Neuronal stem cell (in vitro differentiated cells): ENCODE measurements around the gene XRCC6.
A peak's percentile ranks its signal among the peaks of the same experiment; 100 is the strongest.

Source experiments
- DNase-seq: peaks from one replicate; pipeline ENCODE4 v3.0.0-alpha.2; 2013; ENCODE audit warnings: low spot score
- H2AFZ ChIP-seq: one replicate; pipeline ENCODE4 v1.6.1; 2013; ENCODE audit warnings: mild to moderate bottlenecking, low read length, inconsistent platforms
- H2AK5ac ChIP-seq: 2 replicates; pipeline ENCODE4 v1.6.1; 2013; ENCODE audit warnings: low read depth, mild to moderate bottlenecking, inconsistent platforms, low read length, moderate library complexity, mixed read lengths
- H2BK120ac ChIP-seq: 2 replicates; pipeline ENCODE4 v1.6.1; 2013; ENCODE audit warnings: low read depth, mild to moderate bottlenecking, inconsistent platforms, low read length, moderate library complexity, mixed read lengths
- H2BK12ac ChIP-seq: one replicate; pipeline ENCODE4 v1.6.1; 2013; ENCODE audit warnings: low read length, inconsistent platforms
- H2BK15ac ChIP-seq: 2 replicates; pipeline ENCODE4 v1.6.1; 2013; ENCODE audit warnings: mild to moderate bottlenecking, low read length, inconsistent platforms, mixed read lengths
- H2BK5ac ChIP-seq: one replicate; pipeline ENCODE4 v1.6.1; 2013; ENCODE audit warnings: inconsistent platforms, mild to moderate bottlenecking, low read length, moderate library complexity
- H3K14ac ChIP-seq: one replicate; pipeline ENCODE4 v1.6.1; 2013; ENCODE audit warnings: low read length, inconsistent platforms
- H3K18ac ChIP-seq: 2 replicates; pipeline ENCODE4 v1.6.1; 2013; ENCODE audit warnings: low read length, inconsistent platforms
- H3K23ac ChIP-seq: 2 replicates; pipeline ENCODE4 v1.6.1; 2013; ENCODE audit warnings: low read depth, mild to moderate bottlenecking, mixed read lengths, low read length, inconsistent platforms; ENCODE audit not compliant: poor library complexity
- H3K27ac ChIP-seq: replicated peaks from 3 replicates; pipeline ENCODE4 v1.5.1; 2013; ENCODE audit warnings: low read length, inconsistent platforms
- H3K27me3 ChIP-seq, 3 experiments: 2 replicates each; pipeline ENCODE4 v1.6.1; 2013; ENCODE audit warnings: low read length in 3 of 3, mild to moderate bottlenecking in 2 of 3, inconsistent platforms in 1 of 3, low read depth in 1 of 3, mixed read lengths in 1 of 3, moderate library complexity in 1 of 3; ENCODE audit not compliant: control insufficient read depth in 3 of 3, insufficient read depth in 3 of 3
- H3K36me3 ChIP-seq, 2 donors: replicated peaks in 1 of 2; 2 replicates each; pipeline ENCODE4 v1.6.1; 2013; ENCODE audit warnings: low read length in 2 of 2; ENCODE audit not compliant: control insufficient read depth in 2 of 2, insufficient read depth in 2 of 2
- H3K4ac ChIP-seq: 2 replicates; pipeline ENCODE4 v1.6.1; 2013; ENCODE audit warnings: inconsistent platforms, mild to moderate bottlenecking, low read length, moderate library complexity
- H3K4me1 ChIP-seq, 2 donors: 1 replicate in 1 of 2; 2 replicates in 1 of 2; pipeline ENCODE4 v1.6.1; 2013; ENCODE audit warnings: low read length in 2 of 2, low read depth in 1 of 2; ENCODE audit not compliant: control insufficient read depth in 2 of 2, insufficient read depth in 1 of 2
- H3K4me2 ChIP-seq: one replicate; pipeline ENCODE4 v1.6.1; 2013; ENCODE audit warnings: mild to moderate bottlenecking, low read length, inconsistent platforms; ENCODE audit not compliant: insufficient read depth, poor library complexity, severe bottlenecking
- H3K4me3 ChIP-seq, 2 donors: 2 replicates each; pipeline ENCODE4 v1.5.1; 2013; ENCODE audit warnings: low read length in 2 of 2, mild to moderate bottlenecking in 2 of 2, inconsistent platforms in 1 of 2, moderate library complexity in 1 of 2
- H3K79me1 ChIP-seq: one replicate; pipeline ENCODE4 v1.6.1; 2013; ENCODE audit warnings: low read depth, mild to moderate bottlenecking, inconsistent platforms, low read length, moderate library complexity
- H3K9ac ChIP-seq: one replicate; pipeline ENCODE4 v1.6.1; 2013; ENCODE audit warnings: mild to moderate bottlenecking, low read depth, low read length, inconsistent platforms; ENCODE audit not compliant: poor library complexity
- H3K9me3 ChIP-seq, 2 donors: replicated peaks in 1 of 2; 2 replicates each; pipeline versions ENCODE3 to v1.6.1; 2013; ENCODE audit warnings: low read length in 2 of 2, mild to moderate bottlenecking in 2 of 2, inconsistent platforms in 1 of 2, low read depth in 1 of 2, mixed read lengths in 1 of 2, moderate library complexity in 1 of 2; ENCODE audit not compliant: control insufficient read depth in 2 of 2, insufficient read depth in 1 of 2
- H4K8ac ChIP-seq: one replicate; pipeline ENCODE4 v1.6.1; 2013; ENCODE audit warnings: low read depth, mild to moderate bottlenecking, inconsistent platforms, low read length, moderate library complexity
- H4K91ac ChIP-seq: one replicate; pipeline ENCODE4 v1.6.1; 2013; ENCODE audit warnings: low read length, low read depth, mild to moderate bottlenecking, inconsistent platforms; ENCODE audit not compliant: poor library complexity
- WGBS, 2 donors: extraction: QIAGEN DNeasy Blood & Tissue Kit; methylation state at CpG; one replicate each; pipeline ENCODE4 v1.1.7; 2013; ENCODE audit warnings: missing lambda C conversion rate in 2 of 2, mixed read lengths in 1 of 2; ENCODE audit not compliant: insufficient read length in 2 of 2, insufficient replicate concordance in 1 of 2; ENCODE audit errors: extremely low coverage in 2 of 2; 5-methylcytosine and 5-hydroxymethylcytosine counted together

The XRCC6 gene

DNA sequence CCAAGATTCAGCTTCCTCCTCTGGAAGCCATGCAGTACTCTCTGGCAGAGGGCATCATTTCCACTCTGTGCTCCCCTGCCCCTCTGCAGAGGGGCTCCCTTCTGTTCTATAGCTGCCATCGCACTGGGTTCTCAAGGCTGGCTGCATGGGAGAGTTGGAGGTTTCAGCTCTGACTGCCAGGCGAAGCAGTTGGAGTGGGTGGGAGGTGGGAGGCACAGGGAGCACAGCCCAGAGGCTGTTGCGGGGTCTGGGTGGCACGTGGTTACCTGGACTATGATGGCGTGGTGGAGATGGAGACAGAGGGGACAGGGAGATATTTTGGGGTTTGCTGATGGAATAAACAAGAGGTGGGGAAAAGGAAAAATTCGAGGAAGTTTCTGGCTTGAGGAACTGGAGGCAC is 36.2 kb upstream of the XRCC6 start:
- no peak overlapping the region for H3K23ac ChIP-seq
- H2BK15ac ChIP-seq = no peak overlapping the region
- H3K4me3 ChIP-seq = peak overlapping the region in 1 of 2 donors; percentile 32
- no peaks in the 10 kb centered on the region for H3K79me1 ChIP-seq
- H3K9me3 ChIP-seq = no peaks in the 10 kb centered on the region
- H3K4ac ChIP-seq = no peak overlapping the region
- whole genome bisulfite sequencing, 2 donors = no CpG with 5 or more reads among the region's 6 CpGs
- no peak overlapping the region for H2BK12ac ChIP-seq
- H3K4me2 ChIP-seq = no peak overlapping the region
- no peak overlapping the region for H3K14ac ChIP-seq
- H3K4me1 ChIP-seq = peaks cover 6% of the 10 kb centered on the region in 2 donors
- peaks cover 2 to 18% of the 10 kb centered on the region in 2 donors for H3K36me3 ChIP-seq
- no peak overlapping the region for H4K91ac ChIP-seq
- no peak overlapping the region for H2AK5ac ChIP-seq
- H3K27me3 ChIP-seq = no peaks in the 10 kb centered on the region
- H2AFZ ChIP-seq = no peak overlapping the region
- H2BK120ac ChIP-seq = no peak overlapping the region
- no peak overlapping the region for H2BK5ac ChIP-seq
- H3K18ac ChIP-seq = no peak overlapping the region
- H3K9ac ChIP-seq = no peak overlapping the region
- no peak overlapping the region for H3K27ac ChIP-seq
- no peak for DNase-seq
- H4K8ac ChIP-seq = no peak overlapping the region

DNA sequence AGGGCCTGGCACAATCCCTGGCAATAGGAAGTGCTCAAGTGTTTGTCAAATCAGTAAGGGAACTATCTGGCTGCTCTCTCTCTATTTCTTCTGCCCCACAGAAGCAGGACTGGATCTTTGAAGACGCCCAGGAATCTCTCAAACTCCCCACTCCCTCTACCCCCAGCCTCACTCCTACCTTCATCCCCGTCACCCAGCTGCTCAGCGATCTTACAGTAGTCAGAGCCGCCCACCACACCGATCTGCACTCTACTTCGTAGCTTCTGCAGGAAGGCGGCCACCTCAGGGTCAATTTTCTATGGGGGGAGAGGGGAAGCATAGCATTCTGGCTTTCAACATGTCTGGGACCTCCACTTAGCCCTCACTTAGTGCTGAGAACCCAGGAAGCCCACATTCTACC is 35.2 kb upstream of the XRCC6 start:
- Histone ChIP-seq H3K18ac (no peak overlapping the region), H3K9me3 (no peaks in the 10 kb centered on the region), H3K14ac (no peak overlapping the region), H3K23ac (no peak overlapping the region), H2BK5ac (no peak overlapping the region), H3K79me1 (no peaks in the 10 kb centered on the region), H2AFZ (no peak overlapping the region), H2BK12ac (no peak overlapping the region), H3K4ac (no peak overlapping the region), H4K8ac (no peak overlapping the region), H2BK120ac (no peak overlapping the region), H3K4me3 (no peak overlapping the region), H4K91ac (no peak overlapping the region), H3K4me2 (no peak overlapping the region), H2AK5ac (no peak overlapping the region), H2BK15ac (no peak overlapping the region), H3K27me3 (no peaks in the 10 kb centered on the region), H3K27ac (no peak overlapping the region), H3K36me3 (peaks cover 0 to 15% of the 10 kb centered on the region in 2 donors), H3K9ac (no peak overlapping the region), H3K4me1 (peaks cover 6% of the 10 kb centered on the region in 2 donors)
- DNase-seq = no peak
- no CpG with 5 or more reads among the region's 7 CpGs for WGBS, 2 donors

DNA sequence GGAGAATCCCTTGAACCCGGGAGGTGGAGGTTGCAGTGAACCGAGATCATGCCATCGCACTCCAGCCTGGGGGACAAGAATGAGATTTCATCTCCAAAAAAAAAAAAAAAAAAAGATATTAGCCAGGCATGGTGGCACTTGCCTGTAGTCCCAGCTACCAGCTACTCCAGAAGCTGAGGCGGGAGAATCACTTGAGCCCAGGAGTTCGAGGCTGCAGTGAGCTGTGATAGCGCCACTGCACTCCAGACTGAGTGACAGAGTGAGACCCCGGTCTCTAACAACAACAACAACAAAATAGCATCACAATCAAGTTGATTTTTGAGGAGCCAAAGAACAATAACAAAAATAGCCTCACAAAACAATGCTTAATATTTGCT is 33.8 kb upstream of the XRCC6 start:
- Histone ChIP-seq H2BK5ac (no peak overlapping the region), H3K4me3 (no peak overlapping the region), H3K14ac (no peak overlapping the region), H4K8ac (no peak overlapping the region), H3K79me1 (no peaks in the 10 kb centered on the region), H3K9ac (no peak overlapping the region), H3K4me1 (peaks cover 6% of the 10 kb centered on the region in 2 donors), H3K27ac (no peak overlapping the region), H2AK5ac (no peak overlapping the region), H3K9me3 (no peaks in the 10 kb centered on the region), H2BK15ac (no peak overlapping the region), H4K91ac (no peak overlapping the region), H3K23ac (no peak overlapping the region), H2BK12ac (no peak overlapping the region), H2BK120ac (no peak overlapping the region), H3K18ac (no peak overlapping the region), H3K36me3 (peaks cover 0 to 13% of the 10 kb centered on the region in 2 donors), H2AFZ (no peak overlapping the region), H3K27me3 (no peaks in the 10 kb centered on the region), H3K4ac (no peak overlapping the region), H3K4me2 (peak overlapping the region; percentile 11)
- no peak for DNase-seq
- no CpG with 5 or more reads among the region's 7 CpGs for WGBS, 2 donors

DNA sequence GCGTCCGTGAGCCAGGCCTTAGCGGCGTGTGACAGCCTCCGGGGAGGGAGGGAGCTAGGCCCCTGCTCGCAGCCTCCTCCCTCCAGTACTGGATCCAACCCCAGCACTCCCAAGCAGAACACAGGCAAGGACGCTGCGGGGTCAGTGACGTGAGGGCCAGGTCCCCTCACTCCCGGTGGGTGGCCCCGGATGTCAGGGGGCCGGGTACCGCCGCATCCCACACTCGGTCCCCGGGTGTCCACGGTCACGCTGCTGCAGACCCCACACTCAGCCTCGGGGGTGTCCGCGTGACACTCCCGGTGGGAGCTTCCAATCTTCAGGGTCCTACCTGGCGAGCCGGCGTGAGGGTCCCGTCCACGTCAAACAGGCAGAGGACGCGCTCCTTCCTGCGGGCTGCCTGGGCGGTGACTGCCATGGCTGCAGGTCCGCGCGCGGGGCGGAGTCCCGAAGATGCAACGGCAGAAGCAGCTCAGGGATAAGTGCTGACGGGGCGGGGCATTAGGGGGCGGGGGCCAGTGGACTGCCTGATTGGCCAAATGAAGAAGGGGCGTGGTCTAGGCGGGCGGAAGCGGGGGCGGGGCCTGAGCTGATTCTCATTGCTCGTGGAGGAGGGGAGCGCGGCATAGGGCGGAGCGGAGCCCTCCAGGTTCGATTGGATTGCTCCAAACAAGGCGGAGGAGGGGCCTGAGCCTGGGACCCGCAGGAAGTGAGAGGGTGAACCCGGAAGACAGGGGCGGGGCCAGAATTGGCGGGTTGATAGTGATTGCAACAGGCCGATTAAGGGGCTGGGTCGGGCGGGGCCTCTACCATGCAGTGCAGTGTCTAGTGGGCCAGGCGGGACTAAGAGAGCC is 31.5 kb upstream of the XRCC6 start, which contains the start of gene PMM1:
Gene PMM1 (minus strand): TSS at position 450 of the 851 bp plus-strand sequence. CDS start 35 bp downstream, at position 415.
- Histone ChIP-seq H2AFZ (peak within 1 kb of the TSS; percentile 93), H2AK5ac (peak within 1 kb of the TSS; percentile 83), H4K91ac (peak within 1 kb of the TSS; percentile 65), H3K4ac (peak within 1 kb of the TSS; percentile 84), H3K4me2 (peak within 1 kb of the TSS; percentile 95), H3K9ac (peak within 1 kb of the TSS; percentile 93), H2BK15ac (peak within 1 kb of the TSS; percentile 89), H3K9me3 (no peaks in the 10 kb centered on the region), H3K18ac (peak within 1 kb of the TSS; percentile 93), H2BK5ac (peak within 1 kb of the TSS; percentile 71), H2BK120ac (no peak within 1 kb of the TSS), H4K8ac (peak within 1 kb of the TSS; percentile 86), H3K27ac (peak within 1 kb of the TSS; percentile 61), H3K36me3 (no peaks in the 10 kb centered on the region), H3K14ac (peak within 1 kb of the TSS; percentile 90), H3K27me3 (no peaks in the 10 kb centered on the region), H3K23ac (peak within 1 kb of the TSS; percentile 96), H3K79me1 (no peaks in the 10 kb centered on the region), H3K4me3 (peak within 1 kb of the TSS; percentile 82 to 98), H3K4me1 (peaks cover 6% of the 10 kb centered on the region in 2 donors), H2BK12ac (peak within 1 kb of the TSS; percentile 14)
- WGBS, 2 donors = no CpG with 5 or more reads among the region's 61 CpGs
- DNase-seq = peak; percentile 99
